Activated T-helper 2 cell treated with anti-CD3 and anti-CD28 coated beads, Interferon-gamma antibody, Interleukin-2, Interleukin-4, amounts not matched to agents 10 μg/mL and 5 μg/mL and 100 μg/mL, durations not matched to agents 14 hours and 24 hours and 36 hours (primary cell): ENCODE results near the gene OSR1. TPM values are rescaled to one million over a fixed set of nuclear protein-coding genes. Genes with fewer than 3 reads are reported as not detected.

Experiments used
- DNase-seq: peaks from one replicate; pipeline ENCODE4 v3.0.0; 2021; ENCODE audit warnings: low spot score
- H3K27ac Mint-ChIP-seq: one replicate; pipeline ENCODE4 v1.8.0; 2021; ENCODE audit warnings: mixed read lengths
- H3K27me3 Mint-ChIP-seq: one replicate; pipeline ENCODE4 v1.8.0; 2021; ENCODE audit warnings: low read depth, mixed read lengths
- H3K36me3 Mint-ChIP-seq: one replicate; pipeline ENCODE4 v1.8.0; 2021; ENCODE audit warnings: low read depth, mixed read lengths
- H3K4me1 Mint-ChIP-seq: one replicate; pipeline ENCODE4 v1.8.0; 2021; ENCODE audit warnings: low read depth, mixed read lengths
- H3K4me3 Mint-ChIP-seq: one replicate; pipeline ENCODE4 v1.8.0; 2021; ENCODE audit warnings: low read depth, mild to moderate bottlenecking, moderate library complexity, mixed read lengths
- H3K9me3 Mint-ChIP-seq: one replicate; pipeline ENCODE4 v1.8.0; 2021; ENCODE audit warnings: mixed read lengths
- intact Hi-C: fragments of 100-400 bp; cut with micrococcal nuclease; formaldehyde crosslinking; loops from one replicate; pipeline ENCODE4 v1.15.1; 2023
- total RNA-seq: library from RNA; stranded (reverse); gene quantifications from 2 replicates; pipeline ENCODE4 v1.2.3, GENCODE V29; 2022

OSR1 gene
- total RNA-seq, 1 donor from 2014 or later: not detected

- intact Hi-C loops: loop anchor here (5.0 kb wide), 2 partner anchors 498 to 1083 kb away; partner anchors contain the start of gene RHOB
- H3K4me3 Mint-ChIP-seq: no peak overlapping the region
- H3K9me3 Mint-ChIP-seq: no peaks in the 10 kb centered on the region
- no peak overlapping the region for H3K27ac Mint-ChIP-seq
- H3K4me1 Mint-ChIP-seq: peaks cover 25% of the 10 kb centered on the region
- H3K36me3 Mint-ChIP-seq: no peaks in the 10 kb centered on the region
- peaks cover 81% of the 10 kb centered on the region for H3K27me3 Mint-ChIP-seq
- no peak for DNase-seq
Measured at GRCh38 chr2:19364014-19364413, 5.6 kb upstream of the OSR1 start.

GRCh38 chr2:19363474-19363778 lies 5.0 kb upstream of the OSR1 start:
- no peaks in the 10 kb centered on the region for H3K36me3 Mint-ChIP-seq
- intact Hi-C loops: loop anchor here (5.0 kb wide), 2 partner anchors 499 to 1084 kb away; partner anchors contain the start of gene RHOB
- no peaks in the 10 kb centered on the region for H3K9me3 Mint-ChIP-seq
- no peak overlapping the region for H3K4me3 Mint-ChIP-seq
- H3K27ac Mint-ChIP-seq: no peak overlapping the region
- peaks cover 25% of the 10 kb centered on the region for H3K4me1 Mint-ChIP-seq
- DNase-seq: no peak
- H3K27me3 Mint-ChIP-seq: peaks cover 80% of the 10 kb centered on the region

- no peaks in the 10 kb centered on the region for H3K36me3 Mint-ChIP-seq
- no peak overlapping the region for H3K27ac Mint-ChIP-seq
- H3K9me3 Mint-ChIP-seq: no peaks in the 10 kb centered on the region
- peaks cover 25% of the 10 kb centered on the region for H3K4me1 Mint-ChIP-seq
- peaks cover 80% of the 10 kb centered on the region for H3K27me3 Mint-ChIP-seq
- peak overlapping the region; percentile 82 for H3K4me3 Mint-ChIP-seq
- DNase-seq: no peak
- intact Hi-C loops: loop anchor here (1.0 to 5.0 kb wide), 3 partner anchors 13 to 1084 kb away; partner anchors contain the start of gene RHOB
Measured at GRCh38 chr2:19362755-19363473, 4.5 kb upstream of the OSR1 start.

- Mint-ChIP-seq H3K9me3 (no peaks in the 10 kb centered on the region), H3K36me3 (no peaks in the 10 kb centered on the region), H3K4me1 (peaks cover 25% of the 10 kb centered on the region), H3K4me3 (peak overlapping the region; percentile 82), H3K27me3 (peaks cover 87% of the 10 kb centered on the region), H3K27ac (peak overlapping the region; percentile 14)
- DNase-seq: no peak
- intact Hi-C loops: loop anchor here (1.0 to 5.0 kb wide), 3 partner anchors 12 to 1085 kb away; partner anchors contain the start of gene RHOB
Measured at GRCh38 chr2:19362094-19362754, 3.8 kb upstream of the OSR1 start.

GRCh38 chr2:19361325-19361990 lies 3.0 kb upstream of the OSR1 start:
- Mint-ChIP-seq H3K4me1 (peaks cover 28% of the 10 kb centered on the region), H3K9me3 (no peaks in the 10 kb centered on the region), H3K27me3 (peaks cover 91% of the 10 kb centered on the region), H3K4me3 (peak overlapping the region; percentile 82), H3K27ac (no peak overlapping the region), H3K36me3 (no peaks in the 10 kb centered on the region)
- intact Hi-C loops: loop anchor here (5.0 kb wide), 2 partner anchors 501 to 1086 kb away; partner anchors contain the start of gene RHOB
- no peak for DNase-seq

- no peak for DNase-seq
- intact Hi-C loops: loop anchor here (5.0 kb wide), 2 partner anchors 501 to 1086 kb away; partner anchors contain the start of gene RHOB
- Mint-ChIP-seq H3K9me3 (no peaks in the 10 kb centered on the region), H3K36me3 (peaks cover 2% of the 10 kb centered on the region), H3K27me3 (peaks cover 91% of the 10 kb centered on the region), H3K4me1 (peaks cover 31% of the 10 kb centered on the region), H3K4me3 (no peak overlapping the region), H3K27ac (no peak overlapping the region)
Measured at GRCh38 chr2:19360966-19361321, 2.5 kb upstream of the OSR1 start.

- Mint-ChIP-seq H3K9me3 (no peaks in the 10 kb centered on the region), H3K4me1 (peaks cover 31% of the 10 kb centered on the region), H3K27me3 (peaks cover 90% of the 10 kb centered on the region), H3K27ac (no peak overlapping the region), H3K36me3 (peaks cover 2% of the 10 kb centered on the region), H3K4me3 (peak overlapping the region; percentile 2)
- DNase-seq: no peak
- intact Hi-C loops: loop anchor here (5.0 kb wide), 2 partner anchors 502 to 1087 kb away; partner anchors contain the start of gene RHOB
Measured at GRCh38 chr2:19360266-19360965, 2.0 kb upstream of the OSR1 start.

- DNase-seq: no peak
- Mint-ChIP-seq H3K27me3 (peaks cover 90% of the 10 kb centered on the region), H3K4me3 (no peak overlapping the region), H3K4me1 (peaks cover 31% of the 10 kb centered on the region), H3K36me3 (peaks cover 2% of the 10 kb centered on the region), H3K27ac (no peak overlapping the region), H3K9me3 (no peaks in the 10 kb centered on the region)
- intact Hi-C loops: loop anchor here (5.0 kb wide), 2 partner anchors 607 to 1822 kb away; no protein-coding TSS in a partner anchor
Measured at GRCh38 chr2:19359456-19359855, 1.0 kb upstream of the OSR1 start.

GRCh38 chr2:19359021-19359357 lies 566 bp upstream of the OSR1 start:
- no peak for DNase-seq
- H3K27me3 Mint-ChIP-seq: peaks cover 90% of the 10 kb centered on the region
- no peaks in the 10 kb centered on the region for H3K9me3 Mint-ChIP-seq
- H3K4me3 Mint-ChIP-seq: no peak overlapping the region
- intact Hi-C loops: loop anchor here (5.0 kb wide), 2 partner anchors 607 to 1822 kb away; no protein-coding TSS in a partner anchor
- H3K4me1 Mint-ChIP-seq: peaks cover 31% of the 10 kb centered on the region
- H3K36me3 Mint-ChIP-seq: peaks cover 2% of the 10 kb centered on the region
- no peak overlapping the region for H3K27ac Mint-ChIP-seq

GRCh38 chr2:19357402-19358241 lies 801 bp downstream of the OSR1 start:
- H3K4me3 Mint-ChIP-seq: no peak overlapping the region
- H3K27me3 Mint-ChIP-seq: peaks cover 90% of the 10 kb centered on the region

GRCh38 chr2:19356545-19357401 lies 1.6 kb downstream of the OSR1 start:
- intact Hi-C loops: loop anchor here (5.0 kb wide), 2 partner anchors 604 to 1819 kb away; no protein-coding TSS in a partner anchor
- Mint-ChIP-seq H3K4me1 (peaks cover 18% of the 10 kb centered on the region), H3K4me3 (no peak overlapping the region), H3K27me3 (peaks cover 89% of the 10 kb centered on the region), H3K36me3 (peaks cover 2% of the 10 kb centered on the region), H3K9me3 (no peaks in the 10 kb centered on the region), H3K27ac (no peak overlapping the region)
- no peak for DNase-seq

More at GRCh38 chr2:19357402-19358241, 801 bp downstream of the OSR1 start:
- DNase-seq: no peak
- intact Hi-C loops: loop anchor here (5.0 kb wide), 2 partner anchors 605 to 1820 kb away; no protein-coding TSS in a partner anchor
- Mint-ChIP-seq H3K4me1 (peaks cover 20% of the 10 kb centered on the region), H3K36me3 (peaks cover 2% of the 10 kb centered on the region), H3K9me3 (no peaks in the 10 kb centered on the region), H3K27ac (no peak overlapping the region)
